ENCODE results near the gene CDH4.
"Not testable (repeated sequence)": the region's sequence is repeated elsewhere in the genome, so short reads cannot be mapped to it uniquely, and the experiment has no call there.

The CDH4 gene

GRCh38 chr20:61260905-61261304 is 8.8 kb downstream of the CDH4 start:
- DNase-seq (ENCODE audit: low spot score in 2 of 2) = no peak
- Histone ChIP-seq H3K27me3 (ENCODE audit: low read depth) (no peaks in the 10 kb centered on the region), H3K4me1 (no peaks in the 10 kb centered on the region), H3K4me3 (no peak overlapping the region), H3K36me3 (replicated peaks) (no peaks in the 10 kb centered on the region), H3K9me3 (no peaks in the 10 kb centered on the region)
- in situ Hi-C loops (cut with MboI; ENCODE audit: low sequenced_read_pairs) = no loop called here

GRCh38 chr20:61262036-61262435 is 10.0 kb downstream of the CDH4 start:
- DNase-seq (ENCODE audit: low spot score in 2 of 2) = no peak
- Histone ChIP-seq H3K4me1 (no peaks in the 10 kb centered on the region), H3K36me3 (replicated peaks) (no peaks in the 10 kb centered on the region), H3K9me3 (no peaks in the 10 kb centered on the region), H3K27me3 (ENCODE audit: low read depth) (no peaks in the 10 kb centered on the region), H3K4me3 (no peak overlapping the region)
- in situ Hi-C loops (cut with MboI; ENCODE audit: low sequenced_read_pairs) = no loop called here

- in situ Hi-C loops (cut with MboI; ENCODE audit: low sequenced_read_pairs) = no loop called here
- no peaks in the 10 kb centered on the region for H3K36me3 ChIP-seq (replicated peaks)
- no peaks in the 10 kb centered on the region for H3K4me1 ChIP-seq
- H3K27me3 ChIP-seq (ENCODE audit: low read depth) = no peaks in the 10 kb centered on the region
- DNase-seq (ENCODE audit: low spot score in 2 of 2) = no peak
- H3K4me3 ChIP-seq = no peak overlapping the region
- no peaks in the 10 kb centered on the region for H3K9me3 ChIP-seq
Measured at GRCh38 chr20:61262514-61262913, 10.5 kb downstream of the CDH4 start.

DNA sequence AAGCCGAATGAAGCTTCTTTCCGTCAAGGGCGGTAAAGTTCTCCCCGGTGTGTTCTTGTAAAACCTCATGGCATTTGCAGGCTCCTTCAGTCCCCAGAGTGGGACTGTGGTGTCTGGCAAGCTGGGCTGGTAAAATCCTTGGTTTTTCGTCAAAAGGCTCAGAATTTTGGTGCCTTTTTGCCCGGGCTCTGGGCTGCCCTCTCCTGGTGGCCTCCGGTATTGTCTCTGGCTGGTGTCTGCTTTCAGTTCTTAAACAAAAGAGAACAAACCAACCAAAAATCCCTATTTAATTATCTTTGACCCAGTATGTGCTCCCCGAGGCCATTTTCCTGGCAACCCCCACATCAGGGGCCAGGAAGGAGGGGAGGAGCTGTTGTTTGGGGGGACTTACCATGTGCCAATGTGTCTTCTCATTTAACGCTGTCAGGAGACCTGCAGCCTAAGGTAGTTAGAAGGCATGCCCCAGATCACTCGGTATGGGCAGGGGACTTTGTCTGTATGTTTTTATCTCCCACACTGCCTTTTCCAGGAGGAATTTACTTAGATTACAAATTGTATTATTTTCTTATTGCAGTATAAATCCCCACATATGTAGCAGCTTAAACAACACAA is 11.1 kb downstream of the CDH4 start:
- DNase-seq (ENCODE audit: low spot score in 2 of 2) = peak in 1 of 2 experiments; percentile 60
- Histone ChIP-seq H3K4me1 (no peaks in the 10 kb centered on the region), H3K36me3 (replicated peaks) (no peaks in the 10 kb centered on the region), H3K4me3 (no peak overlapping the region), H3K27me3 (ENCODE audit: low read depth) (no peaks in the 10 kb centered on the region), H3K9me3 (no peaks in the 10 kb centered on the region)
- in situ Hi-C loops (cut with MboI; ENCODE audit: low sequenced_read_pairs) = no loop called here

DNA sequence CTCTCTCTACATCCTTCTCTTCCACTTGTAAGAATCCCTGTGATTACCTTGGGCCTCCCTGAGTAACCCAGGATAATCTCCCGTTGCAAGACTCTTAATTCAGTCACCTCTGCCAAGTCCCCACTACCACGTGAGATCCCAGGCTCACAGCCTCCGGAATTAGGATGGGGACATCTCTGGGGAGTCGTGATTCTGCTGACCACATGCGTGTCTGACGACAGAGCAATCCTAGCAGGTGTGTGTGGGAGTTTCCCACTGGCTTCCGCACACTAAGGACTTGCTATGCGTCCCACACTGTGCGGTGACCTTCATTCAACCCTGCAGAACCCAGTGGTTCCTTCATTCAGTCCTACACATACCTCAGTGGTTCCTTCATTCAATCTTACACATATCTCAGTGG is 11.9 kb downstream of the CDH4 start:
- H3K4me3 ChIP-seq = no peak overlapping the region
- no peaks in the 10 kb centered on the region for H3K4me1 ChIP-seq
- no peaks in the 10 kb centered on the region for H3K9me3 ChIP-seq
- no peak for DNase-seq (ENCODE audit: low spot score in 2 of 2)
- no peaks in the 10 kb centered on the region for H3K36me3 ChIP-seq (replicated peaks)
- H3K27me3 ChIP-seq (ENCODE audit: low read depth) = no peaks in the 10 kb centered on the region
- in situ Hi-C loops (cut with MboI; ENCODE audit: low sequenced_read_pairs) = no loop called here

DNA sequence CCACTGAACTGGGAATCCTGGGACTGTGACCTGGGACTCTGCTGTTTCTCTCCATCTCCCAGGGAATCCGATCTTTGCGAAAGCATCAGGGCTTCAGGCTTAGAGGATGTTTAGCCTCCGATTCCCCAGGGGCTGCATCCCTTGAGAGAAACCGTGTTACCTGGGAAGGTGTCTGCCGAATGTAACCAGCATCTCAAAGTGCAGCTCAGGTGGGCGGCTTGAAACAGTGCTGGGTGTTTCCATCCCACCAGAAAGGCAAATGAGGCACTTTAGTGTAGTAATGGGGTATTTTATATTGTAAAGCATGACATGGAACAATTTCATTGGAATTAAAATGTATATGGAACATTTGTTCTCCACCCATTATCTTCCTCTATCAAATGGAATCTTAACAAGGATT is 15.2 kb downstream of the CDH4 start:
- no peaks in the 10 kb centered on the region for H3K36me3 ChIP-seq (replicated peaks)
- H3K4me3 ChIP-seq = no peak overlapping the region
- DNase-seq (ENCODE audit: low spot score in 2 of 2) = no peak
- in situ Hi-C loops (cut with MboI; ENCODE audit: low sequenced_read_pairs) = no loop called here
- H3K9me3 ChIP-seq = no peaks in the 10 kb centered on the region
- H3K27me3 ChIP-seq (ENCODE audit: low read depth) = no peaks in the 10 kb centered on the region
- no peaks in the 10 kb centered on the region for H3K4me1 ChIP-seq

DNA sequence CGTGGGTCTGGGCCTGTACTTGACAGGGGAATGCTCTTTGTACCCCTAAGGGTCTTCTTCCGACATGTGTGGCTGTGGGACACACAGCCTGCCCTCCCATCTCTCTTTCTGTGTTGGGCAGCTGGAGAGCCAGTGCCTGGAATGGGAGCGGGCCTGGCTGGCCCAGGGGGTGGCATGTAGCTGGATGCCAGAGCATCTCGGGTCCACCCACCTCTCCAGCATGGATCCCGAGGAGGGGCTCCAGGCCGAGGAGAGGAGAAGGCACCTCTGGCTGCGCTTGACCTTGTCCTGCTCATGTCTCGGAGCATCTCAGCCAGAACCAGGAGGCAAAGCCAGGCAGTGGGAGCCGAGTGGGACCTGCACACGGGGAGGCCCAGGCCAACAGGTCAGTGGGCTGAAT is 16.0 kb downstream of the CDH4 start:
- Histone ChIP-seq H3K9me3 (no peaks in the 10 kb centered on the region), H3K4me3 (no peak overlapping the region), H3K4me1 (no peaks in the 10 kb centered on the region), H3K27me3 (ENCODE audit: low read depth) (no peaks in the 10 kb centered on the region), H3K36me3 (replicated peaks) (no peaks in the 10 kb centered on the region)
- in situ Hi-C loops (cut with MboI; ENCODE audit: low sequenced_read_pairs) = no loop called here
- DNase-seq (ENCODE audit: low spot score in 2 of 2) = no peak

- in situ Hi-C loops (cut with MboI; ENCODE audit: low sequenced_read_pairs) = no loop called here
- H3K9me3 ChIP-seq = no peaks in the 10 kb centered on the region
- H3K27me3 ChIP-seq (ENCODE audit: low read depth) = no peaks in the 10 kb centered on the region
- DNase-seq (ENCODE audit: low spot score in 2 of 2) = no peak
- no peaks in the 10 kb centered on the region for H3K36me3 ChIP-seq (replicated peaks)
- H3K4me1 ChIP-seq = no peaks in the 10 kb centered on the region
- no peak overlapping the region for H3K4me3 ChIP-seq
Measured at GRCh38 chr20:61271312-61272231, 19.5 kb downstream of the CDH4 start.

GRCh38 chr20:61273024-61273423 is 21.0 kb downstream of the CDH4 start:
- DNase-seq (ENCODE audit: low spot score in 2 of 2); in situ Hi-C loops (cut with MboI; ENCODE audit: low sequenced_read_pairs); H3K4me3 ChIP-seq; H3K36me3 ChIP-seq (replicated peaks); H3K27me3 ChIP-seq (ENCODE audit: low read depth); H3K9me3 ChIP-seq; H3K4me1 ChIP-seq: not testable (repeated sequence)

DNA sequence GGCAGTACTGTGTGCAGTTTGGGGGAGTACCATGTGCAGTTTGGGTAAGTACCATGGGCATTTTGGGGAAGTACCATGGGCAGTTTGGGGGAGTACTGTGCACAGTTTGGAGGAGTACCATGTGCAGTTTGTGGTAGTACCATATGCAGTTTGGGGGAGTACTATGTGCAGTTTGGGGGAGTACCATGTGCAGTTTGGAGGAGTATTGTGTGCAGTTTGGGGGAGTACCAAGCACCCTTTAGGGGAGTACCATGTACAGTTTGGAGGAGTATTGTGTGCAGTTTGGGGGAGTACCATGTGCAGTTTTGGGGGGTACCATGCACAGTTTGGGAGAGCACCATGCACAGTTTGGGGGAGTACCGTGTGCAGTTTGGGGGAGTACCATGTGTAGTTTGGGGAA is 21.6 kb downstream of the CDH4 start:
- H3K36me3 ChIP-seq (replicated peaks); DNase-seq (ENCODE audit: low spot score in 2 of 2); in situ Hi-C loops (cut with MboI; ENCODE audit: low sequenced_read_pairs); H3K4me3 ChIP-seq; H3K27me3 ChIP-seq (ENCODE audit: low read depth); H3K4me1 ChIP-seq; H3K9me3 ChIP-seq: not testable (repeated sequence)

DNA sequence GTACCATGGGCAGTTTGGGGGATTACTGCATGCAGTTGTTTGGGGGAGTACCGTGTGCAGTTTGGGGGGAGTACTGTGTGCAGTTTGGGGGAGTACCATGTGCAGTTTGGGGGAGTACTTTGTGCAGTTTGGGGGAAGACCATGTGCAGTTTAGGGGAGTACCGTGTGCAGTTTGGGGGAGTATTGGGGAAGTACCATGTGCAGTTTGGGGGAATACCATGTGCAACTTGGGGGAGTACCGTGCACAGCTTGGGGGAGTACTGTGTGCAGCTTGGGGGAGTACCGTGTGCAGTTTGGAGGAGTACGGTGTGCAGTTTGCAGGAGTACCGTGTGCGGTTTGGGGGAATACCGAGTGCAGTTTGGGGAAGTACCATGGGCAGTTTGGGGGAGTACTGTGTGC is 22.3 kb downstream of the CDH4 start:
- Histone ChIP-seq H3K36me3 (replicated peaks) (no peaks in the 10 kb centered on the region), H3K4me3 (no peak overlapping the region), H3K27me3 (ENCODE audit: low read depth) (no peaks in the 10 kb centered on the region), H3K9me3 (no peaks in the 10 kb centered on the region), H3K4me1 (no peaks in the 10 kb centered on the region)
- DNase-seq (ENCODE audit: low spot score in 2 of 2) = no peak
- in situ Hi-C loops (cut with MboI; ENCODE audit: low sequenced_read_pairs) = no loop called here

GRCh38 chr20:61278296-61278695 is 26.2 kb downstream of the CDH4 start:
- Histone ChIP-seq H3K27me3 (ENCODE audit: low read depth) (no peaks in the 10 kb centered on the region), H3K9me3 (no peaks in the 10 kb centered on the region), H3K36me3 (replicated peaks) (no peaks in the 10 kb centered on the region), H3K4me1 (no peaks in the 10 kb centered on the region), H3K4me3 (no peak overlapping the region)
- no peak for DNase-seq (ENCODE audit: low spot score in 2 of 2)
- in situ Hi-C loops (cut with MboI; ENCODE audit: low sequenced_read_pairs) = no loop called here

- no peaks in the 10 kb centered on the region for H3K9me3 ChIP-seq
- H3K4me3 ChIP-seq = no peak overlapping the region
- in situ Hi-C loops (cut with MboI; ENCODE audit: low sequenced_read_pairs) = no loop called here
- no peaks in the 10 kb centered on the region for H3K36me3 ChIP-seq (replicated peaks)
- H3K27me3 ChIP-seq (ENCODE audit: low read depth) = no peaks in the 10 kb centered on the region
- H3K4me1 ChIP-seq = no peaks in the 10 kb centered on the region
- no peak for DNase-seq (ENCODE audit: low spot score in 2 of 2)
Measured at GRCh38 chr20:61279621-61280150, 27.6 kb downstream of the CDH4 start.

DNA sequence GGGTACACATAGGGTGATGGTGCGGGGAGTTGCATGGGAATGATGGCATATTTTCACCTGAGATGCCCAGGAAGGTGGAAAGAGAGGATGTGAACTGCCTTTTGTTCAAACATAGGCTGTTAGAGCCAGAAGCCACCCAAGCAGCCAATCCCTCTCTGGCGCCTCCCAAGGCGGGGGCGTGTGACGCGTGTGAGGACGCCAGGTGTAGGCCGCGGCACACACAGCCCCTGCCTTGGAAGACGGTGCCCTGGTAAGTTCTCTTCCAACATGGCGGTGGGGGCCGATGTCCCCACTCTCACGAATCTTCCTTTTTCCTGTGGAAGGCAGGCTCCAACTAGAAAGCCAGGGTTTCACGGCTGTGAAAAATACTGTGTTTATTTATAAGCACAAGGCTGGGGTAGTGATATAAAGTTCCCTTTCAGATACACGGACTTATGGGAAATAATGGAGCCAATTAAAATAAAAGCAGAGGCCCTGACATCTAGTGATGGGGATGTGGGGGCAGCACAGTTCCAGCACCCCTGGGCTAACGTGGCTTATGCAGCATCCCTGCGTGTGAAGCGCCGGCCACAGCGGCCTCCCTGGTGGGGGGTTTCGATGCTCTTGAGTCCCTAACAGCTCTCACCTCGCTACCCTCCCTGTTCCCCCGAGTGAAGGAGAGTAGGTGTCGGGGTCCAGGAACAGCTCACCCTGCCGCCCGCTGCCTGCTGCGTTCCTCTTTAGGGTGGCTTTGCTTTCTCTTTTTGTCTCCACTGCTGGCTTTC is 28.3 kb downstream of the CDH4 start:
- in situ Hi-C loops (cut with MboI; ENCODE audit: low sequenced_read_pairs) = no loop called here
- H3K27me3 ChIP-seq (ENCODE audit: low read depth) = no peaks in the 10 kb centered on the region

More for the DNA sequence above, 28.3 kb downstream of the CDH4 start:
- Histone ChIP-seq H3K36me3 (replicated peaks) (no peaks in the 10 kb centered on the region), H3K4me1 (no peaks in the 10 kb centered on the region), H3K9me3 (no peaks in the 10 kb centered on the region), H3K4me3 (no peak overlapping the region)
- DNase-seq (ENCODE audit: low spot score in 2 of 2) = no peak

Measured in HAP-1 (cell line).